ENCODE measurements around the gene PTPRCAP.
"Not testable (repeated sequence)": the region's sequence is repeated elsewhere in the genome, so short reads cannot be mapped to it uniquely, and the experiment has no call there.

Gene PTPRCAP

GRCh38 chr11:67466962-67467771 is 29.7 kb upstream of the PTPRCAP start:
- Histone ChIP-seq H3K4me1 (ENCODE audit: control insufficient read depth, low read depth, low read length) (peaks cover 3% of the 10 kb centered on the region), H4K8ac (ENCODE audit: low read depth, low read length) (no peak overlapping the region), H3K4ac (ENCODE audit: low read depth, low read length) (no peak overlapping the region), H3K27me3 (ENCODE audit: insufficient read depth, low read length, poor library complexity) (no peaks in the 10 kb centered on the region), H3K56ac (ENCODE audit: low read length) (peak overlapping the region; percentile 25), H3K18ac (ENCODE audit: low read length) (no peak overlapping the region), H2BK120ac (ENCODE audit: low read depth, low read length) (no peak overlapping the region), H4K5ac (ENCODE audit: low read length) (no peak overlapping the region), H2BK5ac (ENCODE audit: low read length) (no peak overlapping the region), H2BK15ac (replicated peaks; ENCODE audit: low read depth) (no peak overlapping the region), H3K27ac (ENCODE audit: low read depth, low read length) (no peak overlapping the region), H3K23ac (ENCODE audit: low read length) (no peak overlapping the region), H3K4me2 (ENCODE audit: low read length) (no peak overlapping the region), H3K79me1 (ENCODE audit: low read length) (peaks cover 2% of the 10 kb centered on the region), H3K4me3 (ENCODE audit: low read length) (no peak overlapping the region), H3K9ac (ENCODE audit: low read length) (no peak overlapping the region), H2AK5ac (ENCODE audit: low read length) (no peak overlapping the region), H3K36me3 (ENCODE audit: control insufficient read depth, insufficient read depth, low read length) (no peaks in the 10 kb centered on the region), H3K79me2 (ENCODE audit: control insufficient read depth, insufficient read depth, low read length) (no peaks in the 10 kb centered on the region)
- no CpG with 5 or more reads among the region's 11 CpGs for WGBS (ENCODE audit: extremely low coverage, insufficient coverage, low lambda C conversion rate)
- no peak for DNase-seq

- Histone ChIP-seq H3K79me2 (ENCODE audit: control insufficient read depth, insufficient read depth, low read length) (no peaks in the 10 kb centered on the region), H3K27me3 (ENCODE audit: insufficient read depth, low read length, poor library complexity) (no peaks in the 10 kb centered on the region), H2AK5ac (ENCODE audit: low read length) (no peak overlapping the region), H3K27ac (ENCODE audit: low read depth, low read length) (no peak overlapping the region), H2BK5ac (ENCODE audit: low read length) (no peak overlapping the region), H2BK15ac (replicated peaks; ENCODE audit: low read depth) (no peak overlapping the region), H3K56ac (ENCODE audit: low read length) (no peak overlapping the region), H3K4me2 (ENCODE audit: low read length) (no peak overlapping the region), H4K8ac (ENCODE audit: low read depth, low read length) (no peak overlapping the region), H3K23ac (ENCODE audit: low read length) (no peak overlapping the region), H3K36me3 (ENCODE audit: control insufficient read depth, insufficient read depth, low read length) (no peaks in the 10 kb centered on the region), H3K79me1 (ENCODE audit: low read length) (peaks cover 2% of the 10 kb centered on the region), H3K4ac (ENCODE audit: low read depth, low read length) (no peak overlapping the region), H3K4me3 (ENCODE audit: low read length) (no peak overlapping the region), H4K5ac (ENCODE audit: low read length) (no peak overlapping the region), H3K9ac (ENCODE audit: low read length) (no peak overlapping the region), H3K18ac (ENCODE audit: low read length) (no peak overlapping the region), H3K4me1 (ENCODE audit: control insufficient read depth, low read depth, low read length) (peaks cover 3% of the 10 kb centered on the region), H2BK120ac (ENCODE audit: low read depth, low read length) (no peak overlapping the region)
- no CpG with 5 or more reads among the region's 5 CpGs for WGBS (ENCODE audit: extremely low coverage, insufficient coverage, low lambda C conversion rate)
- no peak for DNase-seq
These were observed 28.9 kb upstream of the PTPRCAP start for GRCh38 chr11:67466367-67466766.

DNA sequence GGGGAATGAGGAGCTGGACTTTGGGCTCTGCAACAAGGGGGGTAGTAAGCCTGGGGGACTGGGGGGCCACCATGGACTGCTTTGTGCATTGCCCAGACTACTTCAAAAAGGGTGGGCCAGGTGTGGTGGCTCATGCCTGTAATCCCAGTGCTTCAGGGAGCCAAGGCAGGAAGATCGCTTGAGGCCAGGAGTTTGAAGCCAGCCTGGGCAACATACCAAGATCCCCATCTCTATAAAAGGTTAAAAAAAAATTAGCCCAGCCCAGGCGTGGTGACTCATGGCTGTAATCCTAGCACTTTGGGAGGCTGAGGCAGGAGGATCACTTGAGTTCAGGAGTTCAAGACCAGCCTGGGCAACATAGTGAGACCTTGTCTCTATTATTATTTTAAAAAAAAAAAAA is 28.0 kb upstream of the PTPRCAP start:
- DNase-seq: not testable (repeated sequence)
- WGBS (ENCODE audit: extremely low coverage, insufficient coverage, low lambda C conversion rate): no CpG with 5 or more reads among the region's 2 CpGs

DNA sequence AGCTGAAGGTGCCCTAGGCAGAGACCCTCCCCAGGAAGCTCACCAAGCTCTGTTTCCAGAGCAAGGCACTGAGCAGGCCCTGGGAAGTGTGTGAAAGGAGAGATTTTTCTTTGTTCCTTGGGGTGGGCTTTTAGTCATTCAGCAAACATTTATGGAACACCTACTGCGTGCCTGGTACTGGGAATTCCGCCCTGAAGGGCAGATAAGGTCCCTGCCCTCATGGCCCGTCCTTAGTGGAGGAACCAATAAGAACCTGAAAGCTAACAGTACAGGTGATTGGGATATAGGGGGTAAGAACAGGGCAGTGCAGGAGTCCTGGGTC is 27.7 kb upstream of the PTPRCAP start:
- WGBS (ENCODE audit: extremely low coverage, insufficient coverage, low lambda C conversion rate): no CpG with 5 or more reads among the region's 3 CpGs
- H3K9ac ChIP-seq (ENCODE audit: low read length): peak overlapping the region; percentile 91
- H3K27me3 ChIP-seq (ENCODE audit: insufficient read depth, low read length, poor library complexity): no peaks in the 10 kb centered on the region
- H3K36me3 ChIP-seq (ENCODE audit: control insufficient read depth, insufficient read depth, low read length): no peaks in the 10 kb centered on the region
- H3K27ac ChIP-seq (ENCODE audit: low read depth, low read length): peak overlapping the region; percentile 57
- no peak overlapping the region for H4K5ac ChIP-seq (ENCODE audit: low read length)
- H2BK5ac ChIP-seq (ENCODE audit: low read length): no peak overlapping the region
- peaks cover 2% of the 10 kb centered on the region for H3K79me1 ChIP-seq (ENCODE audit: low read length)
- peak overlapping the region; percentile 80 for H3K4me3 ChIP-seq (ENCODE audit: low read length)
- H3K56ac ChIP-seq (ENCODE audit: low read length): peak overlapping the region; percentile 99
- no peak overlapping the region for H4K8ac ChIP-seq (ENCODE audit: low read depth, low read length)
- H3K23ac ChIP-seq (ENCODE audit: low read length): no peak overlapping the region
- H2AK5ac ChIP-seq (ENCODE audit: low read length): no peak overlapping the region
- peaks cover 3% of the 10 kb centered on the region for H3K4me1 ChIP-seq (ENCODE audit: control insufficient read depth, low read depth, low read length)
- no peak overlapping the region for H2BK15ac ChIP-seq (replicated peaks; ENCODE audit: low read depth)
- H2BK120ac ChIP-seq (ENCODE audit: low read depth, low read length): no peak overlapping the region
- peak overlapping the region; percentile 75 for H3K18ac ChIP-seq (ENCODE audit: low read length)
- DNase-seq: peak; percentile 44
- H3K4ac ChIP-seq (ENCODE audit: low read depth, low read length): peak overlapping the region; percentile 66
- H3K79me2 ChIP-seq (ENCODE audit: control insufficient read depth, insufficient read depth, low read length): no peaks in the 10 kb centered on the region
- peak overlapping the region; percentile 91 for H3K4me2 ChIP-seq (ENCODE audit: low read length)

More for the DNA sequence above, 28.0 kb upstream of the PTPRCAP start:
- not testable (repeated sequence) for H3K79me2 ChIP-seq (ENCODE audit: control insufficient read depth, insufficient read depth, low read length); H3K36me3 ChIP-seq (ENCODE audit: control insufficient read depth, insufficient read depth, low read length); H2BK15ac ChIP-seq (replicated peaks; ENCODE audit: low read depth); H2BK120ac ChIP-seq (ENCODE audit: low read depth, low read length); H2AK5ac ChIP-seq (ENCODE audit: low read length); H3K27ac ChIP-seq (ENCODE audit: low read depth, low read length); H3K4ac ChIP-seq (ENCODE audit: low read depth, low read length); H3K4me1 ChIP-seq (ENCODE audit: control insufficient read depth, low read depth, low read length); H3K23ac ChIP-seq (ENCODE audit: low read length); H3K79me1 ChIP-seq (ENCODE audit: low read length); H3K18ac ChIP-seq (ENCODE audit: low read length); H4K8ac ChIP-seq (ENCODE audit: low read depth, low read length); H4K5ac ChIP-seq (ENCODE audit: low read length); H2BK5ac ChIP-seq (ENCODE audit: low read length); H3K4me3 ChIP-seq (ENCODE audit: low read length); H3K27me3 ChIP-seq (ENCODE audit: insufficient read depth, low read length, poor library complexity)
- Histone ChIP-seq H3K9ac (ENCODE audit: low read length) (peak overlapping the region; percentile 91), H3K4me2 (ENCODE audit: low read length) (peak overlapping the region; percentile 91), H3K56ac (ENCODE audit: low read length) (peak overlapping the region; percentile 99)

GRCh38 chr11:67464411-67465188 is 27.1 kb upstream of the PTPRCAP start:
- Histone ChIP-seq H3K27ac (ENCODE audit: low read depth, low read length) (peak overlapping the region; percentile 57), H3K79me2 (ENCODE audit: control insufficient read depth, insufficient read depth, low read length) (no peaks in the 10 kb centered on the region), H3K18ac (ENCODE audit: low read length) (peak overlapping the region; percentile 75), H3K9ac (ENCODE audit: low read length) (peak overlapping the region; percentile 91), H2BK15ac (replicated peaks; ENCODE audit: low read depth) (no peak overlapping the region), H3K4me1 (ENCODE audit: control insufficient read depth, low read depth, low read length) (peaks cover 3% of the 10 kb centered on the region), H3K23ac (ENCODE audit: low read length) (no peak overlapping the region), H3K4ac (ENCODE audit: low read depth, low read length) (peak overlapping the region; percentile 66), H3K36me3 (ENCODE audit: control insufficient read depth, insufficient read depth, low read length) (no peaks in the 10 kb centered on the region), H4K8ac (ENCODE audit: low read depth, low read length) (peak overlapping the region; percentile 44), H2AK5ac (ENCODE audit: low read length) (peak overlapping the region; percentile 67), H2BK120ac (ENCODE audit: low read depth, low read length) (no peak overlapping the region), H3K27me3 (ENCODE audit: insufficient read depth, low read length, poor library complexity) (no peaks in the 10 kb centered on the region), H3K79me1 (ENCODE audit: low read length) (peaks cover 2% of the 10 kb centered on the region), H3K4me2 (ENCODE audit: low read length) (peak overlapping the region; percentile 91), H3K4me3 (ENCODE audit: low read length) (peak overlapping the region; percentile 80), H2BK5ac (ENCODE audit: low read length) (no peak overlapping the region), H3K56ac (ENCODE audit: low read length) (peak overlapping the region; percentile 99), H4K5ac (ENCODE audit: low read length) (no peak overlapping the region)
- no CpG with 5 or more reads among the region's 56 CpGs for WGBS (ENCODE audit: extremely low coverage, insufficient coverage, low lambda C conversion rate)
- peak; percentile 94 for DNase-seq
